Cerebellar nuclear complex (tissue), 1 donor: ENCODE data around the gene ATRNL1.
"Not testable (repeated sequence)": the region's sequence is repeated elsewhere in the genome, so short reads cannot be mapped to it uniquely, and the experiment has no call there.

Source experiments
- DNase-seq, 2 experiments: peaks; one replicate each; lab custom pipeline; 2025; lab: John Stamatoyannopoulos, UW

The ATRNL1 gene

DNA sequence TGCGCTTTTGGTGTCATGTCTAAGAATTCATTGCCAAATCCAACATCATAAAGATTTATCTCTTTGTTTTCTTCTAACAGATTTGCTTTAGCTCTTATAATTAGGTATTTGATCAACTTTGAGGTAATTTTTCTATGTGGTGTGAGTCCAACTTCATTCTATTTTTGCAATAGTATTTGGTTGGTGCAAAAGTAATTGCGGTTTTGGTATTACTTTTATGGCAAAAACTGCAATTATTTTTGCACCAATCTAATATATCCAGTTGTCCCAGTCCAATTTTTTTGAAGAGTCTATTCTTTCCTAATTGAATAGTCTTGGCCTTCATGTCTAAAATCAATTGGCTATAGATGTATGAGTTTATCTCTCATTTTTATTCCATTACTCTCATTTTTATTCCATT lies 535.5 kb downstream of the ATRNL1 start:
- DNase-seq = no peak

DNA sequence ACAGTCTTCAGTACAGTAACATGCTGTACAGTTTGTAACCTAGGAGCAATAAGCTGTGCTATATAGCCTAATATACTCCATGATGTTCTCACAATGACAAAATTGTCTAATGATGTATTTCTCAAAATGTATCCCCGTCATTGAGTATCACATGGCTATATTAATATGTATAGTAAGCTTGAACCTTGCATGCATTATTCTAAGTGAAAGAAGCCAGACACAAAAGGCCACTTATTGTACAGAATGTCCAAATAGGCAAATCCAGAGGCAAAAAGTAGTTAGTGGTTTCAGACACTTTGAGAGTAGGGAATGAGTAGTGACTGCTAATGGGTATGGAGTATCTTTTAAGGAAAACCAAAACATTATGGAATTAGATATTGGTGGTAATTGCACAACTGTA lies 545.1 kb downstream of the ATRNL1 start:
- no peak for DNase-seq

DNA sequence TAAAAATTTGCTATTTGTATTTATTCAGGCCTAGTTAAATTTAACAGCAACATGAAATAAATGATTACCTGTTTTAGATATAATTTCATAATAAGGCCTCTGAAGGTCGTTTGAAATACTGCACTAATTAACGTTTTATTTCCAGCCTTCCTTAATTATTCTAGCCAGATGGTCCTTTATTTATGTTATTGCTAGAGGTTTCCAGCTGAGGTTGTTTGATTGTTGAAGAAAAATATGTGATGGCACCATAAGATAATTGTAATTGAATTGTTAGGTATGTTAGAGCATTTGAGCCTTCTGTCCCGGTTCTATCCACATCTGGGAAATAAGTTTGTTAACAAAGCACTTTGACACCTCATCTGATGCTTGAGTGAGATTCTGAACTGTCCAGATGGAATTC lies 556.1 kb downstream of the ATRNL1 start:
- no peak for DNase-seq

DNA sequence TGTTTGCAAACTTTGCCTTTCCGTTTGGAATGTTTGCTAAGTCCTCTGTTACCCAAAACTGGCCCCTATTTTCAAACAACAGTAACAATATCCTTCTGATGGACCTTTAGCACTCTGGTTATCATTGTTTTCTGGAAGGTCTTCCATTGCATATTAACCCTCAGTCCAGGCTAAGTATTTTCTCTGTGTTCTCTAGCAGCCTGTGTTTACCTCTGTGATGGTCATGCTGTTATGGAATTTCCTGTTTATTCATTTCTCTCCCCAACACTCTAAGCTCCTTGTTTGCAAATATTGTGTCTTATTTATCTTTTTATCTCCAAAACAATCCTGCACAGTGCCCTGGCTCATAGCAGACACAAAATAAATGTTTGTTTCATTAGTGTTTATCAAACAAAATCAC lies 560.3 kb downstream of the ATRNL1 start:
- DNase-seq = no peak

DNA sequence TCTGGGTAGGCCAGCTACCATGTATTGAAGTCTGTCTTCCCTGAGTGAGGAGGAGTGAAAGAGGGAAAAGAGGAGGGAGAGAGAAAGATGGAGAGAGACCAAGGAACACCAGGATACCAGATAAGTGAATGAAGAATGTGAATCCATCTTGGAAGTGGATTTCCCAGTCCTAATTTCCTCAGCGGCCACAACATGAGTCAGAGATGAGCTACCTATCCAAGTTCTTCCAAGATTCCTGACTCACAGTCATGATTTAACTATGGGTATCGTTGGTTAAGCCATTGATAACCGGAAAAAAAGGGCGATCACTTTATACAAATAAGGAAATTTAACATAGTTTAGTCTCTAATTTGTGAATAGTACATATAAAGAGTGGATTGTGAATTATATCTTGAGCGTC lies 561.8 kb downstream of the ATRNL1 start:
- no peak for DNase-seq

DNA sequence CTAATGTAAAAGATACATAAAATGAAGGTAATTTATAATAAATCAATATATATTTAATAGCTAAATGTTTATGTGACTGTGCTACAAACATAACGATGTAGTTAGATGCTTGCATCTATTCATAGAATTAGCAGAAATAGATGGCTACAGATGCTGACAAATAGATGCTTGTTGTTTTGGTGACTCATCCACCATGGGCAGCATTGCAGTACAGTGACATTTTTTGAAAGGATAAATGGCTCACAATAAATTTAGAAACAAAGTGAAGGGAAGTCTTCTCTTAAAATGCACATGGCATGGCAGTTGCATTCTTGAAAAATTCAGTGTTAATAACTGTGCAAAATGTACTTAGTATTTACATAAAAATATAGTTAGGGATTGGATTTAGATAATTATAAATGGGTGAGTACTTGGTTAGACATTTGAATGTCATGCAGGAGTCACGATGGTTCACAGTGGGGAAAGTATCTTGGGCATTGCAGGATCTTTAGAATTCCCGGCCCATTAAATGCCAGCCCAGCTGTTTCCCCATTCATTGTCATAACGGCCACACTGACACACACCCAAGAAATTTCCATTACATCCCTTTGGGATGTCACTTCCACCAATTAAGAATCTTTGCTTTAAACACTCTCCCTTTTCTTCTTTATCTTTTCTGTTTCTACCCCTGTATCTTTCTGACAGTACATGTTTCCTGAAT lies 564.1 kb downstream of the ATRNL1 start:
- no peak for DNase-seq

DNA sequence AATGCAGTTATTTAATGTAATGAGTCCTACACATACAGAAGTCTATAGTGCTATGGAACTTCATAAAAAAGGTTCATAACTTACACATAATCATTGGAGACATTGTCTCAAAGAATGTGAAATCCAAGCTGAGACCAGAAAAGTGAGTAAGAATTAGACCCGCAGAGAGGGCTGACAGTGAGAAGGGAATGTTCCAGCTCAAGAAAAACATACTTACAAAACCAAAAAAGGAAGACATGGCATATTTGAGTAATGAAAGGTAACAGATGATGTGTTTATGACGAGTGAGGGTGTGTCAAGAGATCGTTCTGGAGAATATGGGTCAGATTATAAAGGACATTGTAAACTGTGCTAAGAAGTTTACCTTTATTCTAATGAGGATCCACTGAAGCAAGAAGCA lies 566.5 kb downstream of the ATRNL1 start:
- no peak for DNase-seq

DNA sequence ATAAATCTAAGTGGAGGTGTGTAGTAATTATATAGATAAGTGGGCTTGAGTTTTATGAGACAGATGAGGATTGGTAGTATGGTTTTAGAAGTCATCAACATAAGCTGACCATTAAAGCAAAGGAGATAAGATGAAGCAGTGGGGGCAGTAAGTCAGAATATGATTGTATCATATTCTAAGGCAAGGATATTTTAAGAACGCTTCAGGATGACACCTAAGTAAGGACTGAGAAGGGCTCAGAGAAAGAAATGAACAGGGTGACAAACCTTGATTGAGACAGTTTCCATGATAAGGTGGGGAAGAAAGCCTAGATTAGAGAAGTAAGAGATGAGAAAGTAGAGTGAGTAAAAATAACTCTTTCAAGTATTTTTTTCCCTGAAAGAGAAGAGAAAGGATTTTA lies 567.2 kb downstream of the ATRNL1 start:
- DNase-seq = no peak

DNA sequence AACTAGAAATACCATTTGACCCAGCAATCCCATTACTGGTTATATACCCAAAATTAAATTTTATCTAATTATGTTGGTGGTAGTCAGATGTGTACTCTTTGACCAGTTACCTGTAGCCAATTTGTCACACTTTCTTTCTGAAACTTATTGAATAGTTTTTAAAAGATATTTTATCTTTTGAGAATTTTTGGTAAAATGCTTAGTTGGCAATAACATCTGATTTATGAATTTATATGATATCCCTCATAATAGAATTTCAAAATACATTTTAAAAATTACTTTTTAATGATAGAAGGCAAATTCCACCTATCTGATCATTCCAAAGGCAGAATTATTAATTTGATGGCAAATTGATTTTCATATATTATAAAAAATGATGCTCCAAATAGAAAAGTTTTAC lies 569.3 kb downstream of the ATRNL1 start:
- no peak for DNase-seq

DNA sequence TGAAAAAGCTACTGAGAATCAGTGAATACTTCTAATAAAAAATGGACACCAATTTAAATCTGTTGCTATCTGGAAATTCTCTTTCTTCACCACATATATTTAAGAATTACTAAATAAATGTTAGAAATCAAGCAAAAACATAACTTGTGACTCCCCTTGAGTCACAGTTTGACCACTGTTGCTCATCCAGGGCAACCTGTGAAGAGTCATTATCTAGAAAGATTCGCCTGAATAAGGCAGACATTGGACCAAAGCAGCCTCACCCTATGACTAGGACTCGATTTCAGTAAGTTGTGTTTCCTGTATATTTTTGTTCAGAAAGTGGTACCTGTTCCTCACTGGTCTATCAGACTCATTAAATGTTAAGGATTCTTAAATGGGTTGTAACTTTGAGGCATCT lies 572.4 kb downstream of the ATRNL1 start:
- DNase-seq = no peak

DNA sequence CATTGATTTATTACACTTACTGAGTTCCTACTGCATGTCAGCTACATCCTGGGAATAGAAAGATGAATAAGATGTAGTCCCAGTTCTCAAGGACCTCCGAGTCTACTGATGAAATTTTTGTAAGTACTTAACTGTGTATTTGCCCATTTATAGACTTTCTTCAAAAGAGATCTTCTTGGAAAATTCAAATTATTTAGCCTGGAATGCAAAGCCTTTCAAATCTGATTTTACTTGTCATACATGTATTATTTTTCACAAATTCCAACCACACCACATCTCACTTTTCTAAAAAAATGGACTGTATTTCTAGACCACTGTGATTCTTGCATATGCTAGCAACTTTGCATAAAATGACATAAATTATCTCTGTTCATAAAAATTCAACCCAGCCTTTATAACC lies 581.3 kb downstream of the ATRNL1 start:
- no peak for DNase-seq

DNA sequence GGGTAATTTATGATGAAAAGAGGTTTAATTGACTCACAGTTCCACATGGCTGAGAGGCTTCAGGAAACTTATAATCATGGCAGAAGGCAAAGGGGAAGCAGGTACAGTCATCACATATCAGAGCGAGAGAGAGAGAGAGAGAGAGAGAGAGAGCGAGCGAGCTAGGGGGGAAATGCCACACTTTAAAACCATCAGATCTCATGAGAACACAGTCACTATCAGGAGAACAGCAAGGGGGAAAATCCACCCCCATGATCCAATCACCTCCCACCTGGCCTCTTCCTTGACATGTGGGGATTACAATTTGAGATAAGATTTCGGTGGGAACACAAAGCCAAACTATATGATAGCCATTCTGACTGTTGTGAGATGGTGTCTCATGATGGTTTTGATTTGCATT lies 603.6 kb downstream of the ATRNL1 start:
- no peak for DNase-seq

DNA sequence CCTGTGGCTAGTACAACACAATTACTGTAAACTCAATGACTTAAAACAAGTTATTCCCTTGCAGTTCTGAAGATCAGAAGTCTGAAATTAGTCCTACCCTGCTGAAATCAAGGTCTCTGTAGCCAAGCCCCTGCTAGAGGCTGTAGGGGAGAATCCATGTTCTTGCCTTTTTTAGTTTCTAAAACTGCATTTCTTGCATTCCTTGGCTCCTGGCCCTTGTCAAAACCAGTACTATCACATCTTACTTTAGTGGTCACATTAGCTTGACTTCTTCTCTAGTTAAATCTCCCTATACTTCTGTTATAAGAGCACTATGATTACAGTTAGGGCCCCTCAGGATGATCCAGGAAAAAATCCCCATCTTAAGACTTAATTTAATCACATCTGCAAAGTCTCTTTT lies 612.9 kb downstream of the ATRNL1 start:
- no peak for DNase-seq

DNA sequence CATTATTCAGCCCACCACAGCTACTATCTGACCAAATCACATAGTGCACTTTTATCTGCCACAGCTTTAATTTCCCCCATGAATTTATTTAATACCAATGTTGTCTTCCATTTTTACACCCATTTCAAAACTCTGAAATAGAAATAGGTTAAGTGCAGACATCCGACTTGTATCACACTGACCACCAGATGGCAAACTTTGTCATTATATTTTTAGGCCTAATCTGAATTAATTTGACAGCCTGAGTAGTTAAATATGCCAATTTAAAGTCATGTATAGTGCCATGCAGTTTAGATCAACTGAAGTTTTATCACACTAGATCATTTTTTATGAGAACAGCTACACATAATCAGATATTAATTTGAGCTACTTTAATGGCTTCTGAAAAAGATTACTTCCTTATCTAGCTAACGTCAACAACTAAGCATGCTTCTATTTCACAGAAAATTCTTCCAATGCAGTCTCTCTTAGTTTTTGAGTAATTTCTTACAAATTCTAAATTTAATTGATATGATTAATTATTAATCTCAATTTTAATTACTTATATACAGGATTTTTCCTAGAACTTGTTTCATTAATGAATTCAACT lies 613.4 kb downstream of the ATRNL1 start:
- no peak for DNase-seq

DNA sequence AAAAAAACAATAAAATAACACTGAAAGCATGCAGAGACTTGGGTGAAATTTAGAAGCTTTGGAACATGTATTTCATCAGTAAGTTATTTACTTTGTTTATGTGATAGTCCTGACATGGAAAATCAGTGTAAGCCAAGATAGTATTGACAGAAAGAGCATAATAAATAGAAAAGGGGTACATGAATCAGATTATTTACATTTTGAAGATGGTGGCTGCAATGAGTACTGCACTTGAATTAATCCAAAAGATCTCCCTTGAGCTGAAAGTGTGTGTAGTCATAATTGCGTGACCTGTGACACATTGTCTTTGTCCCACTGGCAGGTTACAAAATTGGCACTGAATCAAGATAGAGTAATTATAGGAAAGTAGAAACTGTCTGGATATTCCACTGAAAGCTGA lies 617.0 kb downstream of the ATRNL1 start:
- DNase-seq = no peak

DNA sequence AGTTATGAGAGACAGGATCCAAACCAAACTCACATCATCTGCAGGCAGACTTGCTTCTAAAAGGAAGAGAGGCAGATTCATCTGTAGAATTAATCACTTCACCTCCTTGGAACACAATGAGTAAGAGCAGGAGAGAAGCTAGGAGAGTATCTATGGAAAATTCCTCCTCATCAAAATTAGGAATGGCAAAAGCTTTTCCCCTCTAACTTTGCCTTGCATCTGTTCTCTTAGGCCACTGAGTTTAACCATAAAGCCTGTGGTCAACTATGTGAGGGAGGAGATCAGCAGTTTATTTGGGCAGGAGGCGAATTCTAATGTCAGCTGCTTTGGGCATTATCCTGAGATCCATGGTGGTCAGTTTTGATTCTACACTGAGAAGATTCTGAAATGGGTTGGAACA lies 618.1 kb downstream of the ATRNL1 start:
- no peak for DNase-seq

DNA sequence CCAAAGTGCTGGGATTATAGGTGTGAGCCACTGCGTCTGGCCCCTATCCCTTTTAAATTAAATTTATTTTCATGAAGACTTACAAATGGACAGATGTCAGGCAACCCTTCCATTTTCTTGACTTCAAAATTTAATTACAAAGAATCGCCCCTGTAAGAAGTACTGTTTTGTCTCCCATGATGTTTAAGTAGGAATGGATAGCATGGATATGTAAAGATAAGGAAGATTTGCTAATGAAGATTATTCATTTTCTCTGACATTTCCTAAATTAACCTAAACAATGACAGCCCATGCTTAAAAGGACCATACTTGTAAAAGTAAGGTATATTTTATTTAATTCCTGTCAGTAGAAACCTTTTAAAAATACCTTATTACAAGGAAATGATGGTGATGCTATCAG lies 627.0 kb downstream of the ATRNL1 start:
- DNase-seq = no peak

DNA sequence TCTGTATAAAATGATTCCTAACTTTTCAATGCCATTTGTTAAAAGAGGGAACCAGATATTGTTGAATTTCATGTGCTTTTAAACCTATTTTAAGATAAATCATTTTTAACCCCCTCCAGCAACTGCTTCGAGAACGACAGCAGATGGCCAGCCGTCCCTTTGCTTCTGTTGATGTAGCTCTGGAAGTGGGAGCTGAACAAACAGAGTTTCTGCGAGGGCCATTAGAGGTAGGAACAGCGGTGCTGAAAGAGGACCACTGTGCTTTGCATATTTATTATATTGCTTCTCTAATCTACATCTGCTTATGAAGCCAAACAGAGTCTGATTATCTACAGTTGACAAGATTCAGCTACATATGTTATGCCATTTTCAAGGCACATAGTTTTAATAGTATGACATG lies 634.0 kb downstream of the ATRNL1 start:
- DNase-seq = no peak

DNA sequence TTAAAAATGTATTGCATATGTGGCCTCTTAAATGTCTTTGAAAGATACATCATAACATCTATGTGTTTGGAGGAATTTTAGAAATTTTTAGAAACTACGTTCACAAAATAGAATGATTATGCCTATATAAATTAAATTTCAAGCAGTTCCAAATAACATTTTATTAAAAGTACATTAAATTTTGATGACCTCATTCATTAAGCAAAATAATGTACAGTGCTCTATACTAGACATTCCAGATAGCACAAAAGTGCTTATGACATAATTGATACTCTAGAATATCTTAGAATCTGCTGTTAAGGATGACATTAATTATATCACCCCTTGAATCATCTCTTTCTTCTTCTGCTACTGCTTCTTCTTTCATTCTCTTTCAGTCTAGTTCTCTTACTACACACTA lies 650.9 kb downstream of the ATRNL1 start:
- DNase-seq = no peak

DNA sequence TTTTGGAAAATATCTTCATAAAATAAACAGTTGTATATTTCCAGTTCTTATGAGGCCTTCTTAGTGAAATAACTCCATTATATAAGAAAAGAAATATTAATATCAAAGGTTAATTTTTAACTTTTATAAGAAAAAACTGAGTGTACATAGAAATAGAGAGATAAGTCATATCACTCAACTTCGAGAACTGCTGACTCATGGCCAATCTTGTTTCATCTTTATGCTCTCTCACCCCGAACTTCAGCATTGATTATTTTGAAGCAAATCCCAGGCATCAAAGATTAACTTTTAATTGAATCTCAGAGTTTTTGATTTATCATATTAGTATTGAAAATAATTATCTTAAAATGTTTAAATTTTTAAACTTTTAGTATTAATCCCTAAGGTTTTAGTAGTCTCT lies 652.8 kb downstream of the ATRNL1 start:
- no peak for DNase-seq

DNA sequence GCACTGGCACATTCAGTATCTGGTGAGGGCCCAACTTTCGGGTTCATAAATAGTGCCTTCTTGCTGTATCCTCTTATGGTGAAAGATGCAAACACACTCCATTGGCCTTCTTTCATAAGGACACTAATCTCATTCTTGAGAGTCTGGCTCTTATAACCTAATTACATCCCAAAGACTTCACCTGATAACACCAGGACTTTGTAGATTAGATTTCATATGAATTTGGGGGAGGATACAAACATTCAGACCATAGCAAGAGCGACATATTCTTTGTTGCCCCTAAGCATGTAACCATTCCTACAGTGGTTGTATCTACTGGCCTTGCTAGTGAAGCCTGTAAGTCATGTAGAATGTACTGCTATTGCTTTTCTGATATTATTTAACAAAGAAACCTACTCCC lies 654.6 kb downstream of the ATRNL1 start:
- DNase-seq = no peak

DNA sequence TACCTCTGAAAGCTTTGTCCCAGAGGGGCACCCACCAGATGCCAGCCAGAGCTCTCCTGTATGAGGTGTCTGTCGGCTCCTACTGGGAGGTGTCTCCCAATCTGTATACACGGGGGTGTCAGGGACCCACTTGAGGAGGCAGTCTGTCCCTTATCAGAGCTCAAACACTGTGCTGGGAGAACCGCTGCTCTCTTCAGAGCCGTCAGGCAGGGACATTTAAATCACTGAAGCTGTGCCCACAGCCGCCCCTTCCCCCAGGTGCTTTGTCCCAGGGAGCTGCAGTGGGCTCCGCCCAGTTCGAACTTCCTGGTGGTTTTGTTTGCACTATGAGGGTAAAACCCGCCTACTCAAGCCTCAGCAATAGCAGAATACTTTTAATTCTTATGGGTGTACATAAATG lies 665.3 kb downstream of the ATRNL1 start:
- not testable (repeated sequence) for DNase-seq

DNA sequence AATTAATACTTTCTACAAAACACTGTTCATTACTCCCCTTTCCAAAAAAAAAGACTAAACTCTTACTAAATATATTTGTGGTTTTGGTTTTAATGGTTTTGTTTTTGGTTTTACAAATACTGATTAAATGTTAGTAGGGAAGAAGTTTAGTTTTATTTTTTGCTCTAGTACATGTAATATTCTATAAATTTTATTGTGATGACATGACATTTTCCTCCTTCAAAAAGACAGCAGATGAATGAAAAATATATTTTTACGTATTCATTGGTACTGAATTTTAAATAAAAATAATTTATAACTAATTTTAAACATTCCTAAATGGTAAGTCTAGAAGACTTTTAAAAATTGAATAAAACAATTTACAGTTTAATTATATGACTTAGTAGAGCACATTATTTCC lies 667.0 kb downstream of the ATRNL1 start:
- DNase-seq = no peak

DNA sequence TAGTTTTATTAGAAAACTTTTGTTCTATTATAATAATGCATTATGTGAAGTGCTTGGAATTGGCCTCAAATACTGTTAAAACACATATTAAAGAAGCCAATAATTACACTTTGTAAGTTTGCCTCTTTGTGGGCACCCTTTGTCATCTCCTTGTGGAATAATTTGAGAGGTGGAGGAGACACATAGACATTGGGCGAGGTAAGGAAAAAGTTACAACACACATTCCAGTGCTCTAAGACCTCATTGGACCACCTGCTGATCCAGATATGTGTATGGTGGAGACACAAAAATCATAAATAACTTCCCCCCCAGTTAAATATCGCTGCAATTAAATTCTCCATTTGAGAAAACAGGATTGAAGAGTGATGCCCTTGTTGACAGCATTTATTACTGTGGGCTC lies 668.0 kb downstream of the ATRNL1 start:
- DNase-seq = no peak
